ENCODE data around the gene MYO18A. TPM values are rescaled to one million over a fixed set of nuclear protein-coding genes. Genes with fewer than 3 reads are reported as not detected.

Gene MYO18A
- total RNA-seq, 1 experiment from 2014 or later: 24.0 TPM

DNA sequence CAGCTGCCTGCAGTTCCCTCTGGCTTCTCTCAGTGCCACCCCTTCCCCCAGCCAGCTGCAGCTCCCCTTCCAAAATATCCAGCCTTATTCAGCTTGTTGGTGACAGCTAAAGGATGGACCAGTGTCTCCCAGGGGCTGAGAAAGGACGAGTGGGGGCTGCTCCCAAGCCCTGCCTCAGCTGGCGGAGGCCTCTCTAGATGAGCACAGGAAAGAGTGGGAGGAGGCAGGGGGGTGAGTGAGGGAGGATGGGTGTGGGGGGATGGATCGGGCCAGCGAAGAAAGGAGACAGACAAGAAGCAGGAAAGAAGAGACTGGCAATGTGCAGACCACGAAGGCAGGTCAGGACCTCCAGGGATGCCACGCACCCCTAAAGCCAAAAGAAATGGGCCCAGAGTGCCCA is 119.7 kb downstream of the MYO18A start:
- no peaks in the 10 kb centered on the region for H3K9me3 Mint-ChIP-seq (ENCODE audit: unreplicated experiment)
- DNase-seq (ENCODE audit: unreplicated experiment): no peak
- no peaks in the 10 kb centered on the region for H3K4me1 Mint-ChIP-seq (ENCODE audit: insufficient read depth, unreplicated experiment)
- POLR2A ChIA-PET: interaction anchor here (0.7 kb wide), 1 partner anchor 744 kb away, joined by 5 read pairs; no protein-coding TSS in a partner anchor
- TF ChIP-seq, protein P1, sequence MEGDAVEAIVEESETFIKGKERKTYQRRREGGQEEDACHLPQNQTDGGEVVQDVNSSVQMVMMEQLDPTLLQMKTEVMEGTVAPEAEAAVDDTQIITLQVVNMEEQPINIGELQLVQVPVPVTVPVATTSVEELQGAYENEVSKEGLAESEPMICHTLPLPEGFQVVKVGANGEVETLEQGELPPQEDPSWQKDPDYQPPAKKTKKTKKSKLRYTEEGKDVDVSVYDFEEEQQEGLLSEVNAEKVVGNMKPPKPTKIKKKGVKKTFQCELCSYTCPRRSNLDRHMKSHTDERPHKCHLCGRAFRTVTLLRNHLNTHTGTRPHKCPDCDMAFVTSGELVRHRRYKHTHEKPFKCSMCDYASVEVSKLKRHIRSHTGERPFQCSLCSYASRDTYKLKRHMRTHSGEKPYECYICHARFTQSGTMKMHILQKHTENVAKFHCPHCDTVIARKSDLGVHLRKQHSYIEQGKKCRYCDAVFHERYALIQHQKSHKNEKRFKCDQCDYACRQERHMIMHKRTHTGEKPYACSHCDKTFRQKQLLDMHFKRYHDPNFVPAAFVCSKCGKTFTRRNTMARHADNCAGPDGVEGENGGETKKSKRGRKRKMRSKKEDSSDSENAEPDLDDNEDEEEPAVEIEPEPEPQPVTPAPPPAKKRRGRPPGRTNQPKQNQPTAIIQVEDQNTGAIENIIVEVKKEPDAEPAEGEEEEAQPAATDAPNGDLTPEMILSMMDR (IDR thresholded peaks at IDR 0.05; ENCODE audit: unreplicated experiment): no peak
- intact Hi-C loops (cut with micrococcal nuclease): no loop called here
- H3K27ac Mint-ChIP-seq (ENCODE audit: low read depth, unreplicated experiment): no peak overlapping the region
- CTCF ChIA-PET: interaction anchor here (0.6 to 0.7 kb wide), 2 partner anchors 108 to 195 kb away, joined by 3 read pairs; no protein-coding TSS in a partner anchor
- H3K4me3 Mint-ChIP-seq (ENCODE audit: unreplicated experiment): no peak overlapping the region
- peaks cover 22% of the 10 kb centered on the region for H3K27me3 Mint-ChIP-seq (ENCODE audit: insufficient read depth, unreplicated experiment)
- no peaks in the 10 kb centered on the region for H3K36me3 Mint-ChIP-seq (ENCODE audit: insufficient read depth, unreplicated experiment)
- no TSS peak for BruUV-seq (replicated peaks)

DNA sequence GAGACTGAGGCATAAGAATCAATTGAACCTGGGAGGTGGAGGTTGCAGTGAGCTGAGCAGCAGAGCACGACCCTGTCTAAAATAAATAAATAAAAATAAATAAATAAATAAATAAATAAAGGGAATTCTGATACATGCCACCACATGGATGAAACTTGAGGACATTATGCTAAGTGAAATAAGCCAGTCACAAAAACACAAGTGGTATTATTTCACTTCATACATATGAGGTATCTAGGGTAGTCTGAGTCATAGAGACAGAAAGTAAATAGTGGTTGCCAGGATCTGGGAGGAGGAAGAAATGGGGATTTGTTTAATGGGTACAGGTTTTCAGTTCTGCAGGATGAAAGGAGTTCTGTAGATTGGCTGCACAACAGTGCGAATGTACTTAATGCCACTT is 120.9 kb downstream of the MYO18A start:
- BruUV-seq (replicated peaks): no TSS peak

DNA sequence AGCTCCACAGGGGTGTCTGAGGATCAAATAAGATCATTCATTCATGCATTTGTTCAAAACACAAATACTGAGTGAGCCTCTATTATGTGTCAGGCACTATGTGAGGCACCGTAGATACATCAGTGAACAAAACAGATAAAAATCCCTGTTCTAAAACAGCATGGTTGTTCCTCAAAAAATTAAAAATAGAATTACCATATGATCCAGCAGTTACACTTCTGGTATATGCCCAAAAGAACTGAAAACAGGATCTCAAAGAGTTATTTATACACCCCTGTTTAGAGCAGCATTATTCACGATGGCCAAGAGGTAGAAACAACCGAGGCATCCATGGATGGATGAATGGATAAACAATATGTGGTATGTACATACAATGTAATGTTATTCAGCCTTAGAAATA is 121.8 kb downstream of the MYO18A start:
- DNase-seq (ENCODE audit: unreplicated experiment): no peak
- intact Hi-C loops (cut with micrococcal nuclease): no loop called here
- Mint-ChIP-seq H3K27me3 (ENCODE audit: insufficient read depth, unreplicated experiment) (peaks cover 34% of the 10 kb centered on the region), H3K4me3 (ENCODE audit: unreplicated experiment) (no peak overlapping the region), H3K4me1 (ENCODE audit: insufficient read depth, unreplicated experiment) (no peaks in the 10 kb centered on the region), H3K27ac (ENCODE audit: low read depth, unreplicated experiment) (no peak overlapping the region), H3K9me3 (ENCODE audit: unreplicated experiment) (no peaks in the 10 kb centered on the region), H3K36me3 (ENCODE audit: insufficient read depth, unreplicated experiment) (no peaks in the 10 kb centered on the region)
- BruUV-seq (replicated peaks): no TSS peak
- ChIA-PET CTCF (no interaction called here), POLR2A (no interaction called here)
- TF ChIP-seq, protein P1 (IDR thresholded peaks at IDR 0.05; ENCODE audit: unreplicated experiment): no peak

More for the DNA sequence above, 120.9 kb downstream of the MYO18A start:
- no peaks in the 10 kb centered on the region for H3K36me3 Mint-ChIP-seq (ENCODE audit: insufficient read depth, unreplicated experiment)
- CTCF ChIA-PET: interaction anchor here (0.6 kb wide), 1 partner anchor 9 kb away, joined by 4 read pairs; no protein-coding TSS in a partner anchor
- intact Hi-C loops (cut with micrococcal nuclease): no loop called here
- peaks cover 34% of the 10 kb centered on the region for H3K27me3 Mint-ChIP-seq (ENCODE audit: insufficient read depth, unreplicated experiment)
- no peak overlapping the region for H3K27ac Mint-ChIP-seq (ENCODE audit: low read depth, unreplicated experiment)
- no peak overlapping the region for H3K4me3 Mint-ChIP-seq (ENCODE audit: unreplicated experiment)
- TF ChIP-seq, protein P1 (IDR thresholded peaks at IDR 0.05; ENCODE audit: unreplicated experiment): no peak
- POLR2A ChIA-PET: no interaction called here
- H3K4me1 Mint-ChIP-seq (ENCODE audit: insufficient read depth, unreplicated experiment): no peaks in the 10 kb centered on the region
- no peaks in the 10 kb centered on the region for H3K9me3 Mint-ChIP-seq (ENCODE audit: unreplicated experiment)
- DNase-seq (ENCODE audit: unreplicated experiment): peak; percentile 23

DNA sequence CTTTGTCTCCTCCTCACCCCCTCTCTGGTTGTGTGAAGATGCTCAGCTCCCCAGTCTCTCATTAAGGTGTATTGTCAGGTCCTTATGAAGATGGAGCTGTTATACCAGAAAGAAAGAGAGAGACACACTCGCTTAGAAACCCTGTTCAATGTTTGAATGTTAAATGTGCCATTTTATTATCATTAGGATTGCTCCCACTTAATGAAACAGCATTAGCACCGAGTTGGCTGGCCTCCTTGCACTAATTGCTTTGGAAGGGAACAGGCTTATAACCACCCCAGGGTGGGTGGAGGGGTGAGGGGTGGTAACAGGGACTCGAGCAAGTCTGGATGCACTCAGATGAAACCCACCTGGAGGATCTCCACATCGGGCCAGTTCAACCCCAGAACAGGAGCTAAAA is 122.8 kb downstream of the MYO18A start:
- H3K36me3 Mint-ChIP-seq (ENCODE audit: insufficient read depth, unreplicated experiment): no peaks in the 10 kb centered on the region
- H3K27ac Mint-ChIP-seq (ENCODE audit: low read depth, unreplicated experiment): no peak overlapping the region
- ChIA-PET CTCF (no interaction called here), POLR2A (interaction anchor here (1.3 kb wide), 1 partner anchor 9 kb away, joined by 4 read pairs; no protein-coding TSS in a partner anchor)
- no TSS peak for BruUV-seq (replicated peaks)
- no peaks in the 10 kb centered on the region for H3K4me1 Mint-ChIP-seq (ENCODE audit: insufficient read depth, unreplicated experiment)
- TF ChIP-seq, protein P1 (IDR thresholded peaks at IDR 0.05; ENCODE audit: unreplicated experiment): no peak
- no peak overlapping the region for H3K4me3 Mint-ChIP-seq (ENCODE audit: unreplicated experiment)
- intact Hi-C loops (cut with micrococcal nuclease): no loop called here
- no peaks in the 10 kb centered on the region for H3K9me3 Mint-ChIP-seq (ENCODE audit: unreplicated experiment)
- no peak for DNase-seq (ENCODE audit: unreplicated experiment)
- peaks cover 35% of the 10 kb centered on the region for H3K27me3 Mint-ChIP-seq (ENCODE audit: insufficient read depth, unreplicated experiment)

Measured in MCF 10A (cell line).